Epithelial cell of proximal tubule (primary cell): ENCODE results near the gene SOX18. TPM values are rescaled to one million over a fixed set of nuclear protein-coding genes. Genes with fewer than 3 reads are reported as not detected.

Experiments
- DNase-seq: peaks from one replicate; pipeline ENCODE4 v3.0.0-alpha.2; 2011; ENCODE audit warnings: low read depth
- H3K4me3 ChIP-seq: 2 replicates; pipeline ENCODE4 v1.5.1; 2011; ENCODE audit warnings: low read depth, mild to moderate bottlenecking, low read length
- CTCF ChIP-seq: conservative IDR thresholded peaks from 2 replicates; pipeline ENCODE4 v1.5.1; 2012; ENCODE audit warnings: low read depth, mild to moderate bottlenecking, low read length
- total RNA-seq: library from RNA; depleted of rRNA; stranded (reverse); fragments of >200 nt; gene quantifications from 2 replicates; pipeline ENCODE4 v1.2.3, GENCODE V29; 2015

Gene SOX18
- total RNA-seq, 1 donor from 2014 or later, result not detected

GRCh38 chr20:64067005-64067632 is 17.7 kb upstream of the SOX18 start:
- no peak for DNase-seq
- H3K4me3 ChIP-seq, result no peak overlapping the region
- no peak for TF ChIP-seq CTCF

DNA sequence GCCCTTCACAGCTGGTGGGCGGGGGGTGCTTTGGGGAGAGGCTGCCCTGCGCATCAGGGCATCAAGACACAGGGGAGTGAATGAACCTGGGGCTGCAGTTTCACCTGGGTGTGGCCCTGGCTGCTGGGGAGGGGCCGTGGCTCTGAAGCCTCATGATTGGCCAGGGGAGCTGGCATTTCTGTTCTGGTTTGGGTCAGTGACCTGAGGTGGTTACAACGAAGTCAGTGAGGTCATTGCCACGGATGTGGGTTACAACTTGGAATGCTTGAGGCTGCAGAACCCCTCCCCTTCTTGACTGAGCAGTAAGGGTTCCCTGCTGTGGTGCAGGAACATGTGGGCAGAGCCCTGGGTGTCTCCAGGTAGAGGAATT is 16.5 kb upstream of the SOX18 start:
- H3K4me3 ChIP-seq, result no peak overlapping the region
- no peak for TF ChIP-seq CTCF
- peak; percentile 49 for DNase-seq

GRCh38 chr20:64065062-64065973 is 15.9 kb upstream of the SOX18 start:
- no peak for DNase-seq
- H3K4me3 ChIP-seq, result no peak overlapping the region
- TF ChIP-seq CTCF, result no peak

DNA sequence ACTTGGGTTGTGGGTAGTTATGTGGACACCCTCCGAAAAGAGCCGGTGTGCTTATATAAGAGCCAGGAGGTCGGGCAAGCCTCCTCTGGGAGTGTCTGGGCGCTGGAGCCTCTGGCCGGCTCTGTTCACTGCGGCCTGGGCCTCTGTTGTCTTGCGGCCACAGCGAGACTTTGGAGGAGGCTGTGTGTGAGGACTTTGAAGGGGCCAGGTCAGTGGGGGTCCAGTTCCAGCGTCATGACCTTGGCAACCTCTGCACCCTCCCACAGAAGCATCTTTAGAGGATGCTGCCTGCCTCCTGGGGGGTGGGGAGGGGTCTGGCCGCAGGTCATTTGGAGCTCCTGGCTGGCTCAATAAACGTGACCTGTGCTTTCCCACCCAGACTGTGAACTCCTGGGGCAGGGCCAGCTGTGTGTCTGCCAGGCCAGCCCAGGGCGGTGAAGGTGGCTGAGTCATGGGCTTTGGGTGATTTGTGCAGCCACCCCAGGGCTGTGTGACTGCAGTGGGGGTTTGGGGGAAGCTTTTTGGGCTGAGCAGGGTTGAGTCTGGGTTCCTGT is 14.8 kb upstream of the SOX18 start:
- no peak for TF ChIP-seq CTCF
- peak overlapping the region; percentile 86 for H3K4me3 ChIP-seq
- no peak for DNase-seq

- peak overlapping the region; percentile 86 for H3K4me3 ChIP-seq
- TF ChIP-seq CTCF, result no peak
- no peak for DNase-seq
Observed at GRCh38 chr20:64063389-64064144, 14.1 kb upstream of the SOX18 start.

GRCh38 chr20:64062596-64063388 is 13.4 kb upstream of the SOX18 start, which contains the start of gene TCEA2:
Gene TCEA2, plus strand, starts transcription at chr20:64063198. Its CDS starts 115 bp downstream, at chr20:64063313.
- TF ChIP-seq CTCF, result no peak
- DNase-seq, result peak; percentile 55
- peak within 1 kb of the TSS; percentile 86 for H3K4me3 ChIP-seq
